Measurements from ENCODE around the gene LRP8.

- TF ChIP-seq, protein P1, sequence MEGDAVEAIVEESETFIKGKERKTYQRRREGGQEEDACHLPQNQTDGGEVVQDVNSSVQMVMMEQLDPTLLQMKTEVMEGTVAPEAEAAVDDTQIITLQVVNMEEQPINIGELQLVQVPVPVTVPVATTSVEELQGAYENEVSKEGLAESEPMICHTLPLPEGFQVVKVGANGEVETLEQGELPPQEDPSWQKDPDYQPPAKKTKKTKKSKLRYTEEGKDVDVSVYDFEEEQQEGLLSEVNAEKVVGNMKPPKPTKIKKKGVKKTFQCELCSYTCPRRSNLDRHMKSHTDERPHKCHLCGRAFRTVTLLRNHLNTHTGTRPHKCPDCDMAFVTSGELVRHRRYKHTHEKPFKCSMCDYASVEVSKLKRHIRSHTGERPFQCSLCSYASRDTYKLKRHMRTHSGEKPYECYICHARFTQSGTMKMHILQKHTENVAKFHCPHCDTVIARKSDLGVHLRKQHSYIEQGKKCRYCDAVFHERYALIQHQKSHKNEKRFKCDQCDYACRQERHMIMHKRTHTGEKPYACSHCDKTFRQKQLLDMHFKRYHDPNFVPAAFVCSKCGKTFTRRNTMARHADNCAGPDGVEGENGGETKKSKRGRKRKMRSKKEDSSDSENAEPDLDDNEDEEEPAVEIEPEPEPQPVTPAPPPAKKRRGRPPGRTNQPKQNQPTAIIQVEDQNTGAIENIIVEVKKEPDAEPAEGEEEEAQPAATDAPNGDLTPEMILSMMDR (IDR thresholded peaks at IDR 0.05), result no peak
- TF ChIP-seq POLR2A (IDR thresholded peaks at IDR 0.05), result no peak
These were observed 3.7 kb upstream of the LRP8 start for GRCh38 chr1:53331446-53332185.
